ENCODE measurements around the gene SNX11.

DNA sequence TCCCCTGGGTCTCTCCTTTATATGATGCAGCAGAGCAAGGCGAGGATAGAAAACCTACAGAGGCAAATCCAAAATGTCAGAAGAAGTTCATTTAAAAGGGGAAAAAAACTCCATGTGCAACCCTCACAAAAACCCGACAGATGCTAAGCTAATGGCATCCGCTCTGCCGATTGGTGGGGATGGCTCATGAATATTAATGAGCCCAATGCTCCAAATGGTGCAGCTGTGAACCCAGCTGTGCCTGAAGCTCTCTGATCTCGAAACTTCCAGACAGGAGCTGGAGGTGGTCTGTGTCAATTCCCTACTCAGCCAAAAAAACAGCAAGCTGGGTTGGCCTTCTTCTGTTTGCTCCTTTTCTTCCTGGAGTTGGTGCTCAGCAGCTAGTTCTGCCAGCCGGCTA is 15.5 kb downstream of the SNX11 start:
- TF ChIP-seq CTCF (IDR thresholded peaks at IDR 0.05) (no peak), POLR2AphosphoS5 (IDR thresholded peaks at IDR 0.05) (no peak), POLR2A (IDR thresholded peaks at IDR 0.05) (no peak)
